SJCRH30 (cell line): Measurements from ENCODE around the gene VTI1A. TPM values are rescaled to one million over a fixed set of nuclear protein-coding genes. Genes with fewer than 3 reads are reported as not detected.
"Not testable (repeated sequence)": the region's sequence is repeated elsewhere in the genome, so short reads cannot be mapped to it uniquely, and the experiment has no call there.

Source experiments
- DNase-seq, 2 experiments: peaks; one replicate each; pipeline ENCODE4 v3.0.0-alpha.2; 2015 to 2020
- H3K27ac ChIP-seq: fragments of 250-450 bp; sonication (Bioruptor Pico); 2 replicates; pipeline ENCODE4 v1.5.1; 2020; ENCODE audit warnings: mild to moderate bottlenecking, moderate library complexity
- H3K27me3 ChIP-seq: fragments of 250-450 bp; sonication (Bioruptor Pico); 2 replicates; pipeline ENCODE4 v1.5.1; 2020; ENCODE audit warnings: mild to moderate bottlenecking, moderate library complexity
- H3K36me3 ChIP-seq: fragments of 250-450 bp; sonication (Bioruptor Pico); 2 replicates; pipeline ENCODE4 v1.5.1; 2020; ENCODE audit warnings: mild to moderate bottlenecking, moderate library complexity
- H3K4me1 ChIP-seq: fragments of 250-450 bp; sonication (Bioruptor Pico); 2 replicates; pipeline ENCODE4 v1.5.1; 2020; ENCODE audit warnings: mild to moderate bottlenecking, moderate library complexity
- H3K4me3 ChIP-seq: fragments of 250-450 bp; sonication (Bioruptor Pico); 2 replicates; pipeline ENCODE4 v1.5.1; 2020; ENCODE audit warnings: mild to moderate bottlenecking, moderate library complexity
- H3K9me3 ChIP-seq: fragments of 250-450 bp; sonication (Bioruptor Pico); replicated peaks from 2 replicates; pipeline ENCODE4 v1.5.1; 2020; ENCODE audit warnings: mild to moderate bottlenecking, moderate library complexity
- total RNA-seq: library from RNA; depleted of rRNA; stranded (reverse); fragments of >200 nt; shearing (Covaris generic); gene quantifications from 2 replicates; pipeline ENCODE4 v1.2.3, GENCODE V29; 2014

Gene VTI1A
- total RNA-seq, 1 experiment from 2014 or later = 29.0 TPM

GRCh38 chr10:112467541-112468075 is 20.6 kb downstream of the VTI1A start:
- Histone ChIP-seq H3K4me3 (no peak overlapping the region), H3K27ac (no peak overlapping the region), H3K36me3 (peaks cover 18% of the 10 kb centered on the region), H3K27me3 (no peaks in the 10 kb centered on the region), H3K9me3 (no peaks in the 10 kb centered on the region), H3K4me1 (no peaks in the 10 kb centered on the region)
- no peak for DNase-seq

GRCh38 chr10:112471878-112472487 is 25.0 kb downstream of the VTI1A start:
- Histone ChIP-seq H3K4me3 (no peak overlapping the region), H3K36me3 (no peaks in the 10 kb centered on the region; the same call in 1 of the 2 replicates), H3K9me3 (no peaks in the 10 kb centered on the region), H3K27me3 (no peaks in the 10 kb centered on the region), H3K4me1 (no peaks in the 10 kb centered on the region), H3K27ac (no peak overlapping the region)
- peak; percentile 6 to 69 for DNase-seq

- Histone ChIP-seq H3K27me3 (no peaks in the 10 kb centered on the region), H3K4me1 (no peaks in the 10 kb centered on the region), H3K9me3 (no peaks in the 10 kb centered on the region), H3K4me3 (no peak overlapping the region), H3K36me3 (no peaks in the 10 kb centered on the region), H3K27ac (no peak overlapping the region)
- peak in 1 of 2 experiments; percentile 30 for DNase-seq
Observed at GRCh38 chr10:112475575-112476218, 28.7 kb downstream of the VTI1A start.

- Histone ChIP-seq H3K36me3 (no peaks in the 10 kb centered on the region), H3K4me1 (no peaks in the 10 kb centered on the region), H3K9me3 (no peaks in the 10 kb centered on the region), H3K27me3 (no peaks in the 10 kb centered on the region), H3K4me3 (no peak overlapping the region), H3K27ac (no peak overlapping the region)
- DNase-seq = no peak
Observed at GRCh38 chr10:112481602-112482001, 34.6 kb downstream of the VTI1A start.

GRCh38 chr10:112484399-112484798 is 37.4 kb downstream of the VTI1A start:
- Histone ChIP-seq H3K9me3 (no peaks in the 10 kb centered on the region), H3K4me1 (no peaks in the 10 kb centered on the region), H3K27me3 (no peaks in the 10 kb centered on the region), H3K4me3 (no peak overlapping the region), H3K27ac (no peak overlapping the region), H3K36me3 (no peaks in the 10 kb centered on the region)
- DNase-seq = no peak

GRCh38 chr10:112487964-112488363 is 40.9 kb downstream of the VTI1A start:
- Histone ChIP-seq H3K4me1 (peaks cover 12% of the 10 kb centered on the region), H3K4me3 (no peak overlapping the region), H3K27ac (no peak overlapping the region), H3K9me3 (no peaks in the 10 kb centered on the region; the same call in 1 of the 2 replicates), H3K27me3 (no peaks in the 10 kb centered on the region), H3K36me3 (no peaks in the 10 kb centered on the region)
- DNase-seq = no peak

- Histone ChIP-seq H3K9me3 (no peaks in the 10 kb centered on the region; the same call in 1 of the 2 replicates), H3K4me1 (peaks cover 12% of the 10 kb centered on the region), H3K27ac (no peak overlapping the region), H3K4me3 (no peak overlapping the region), H3K36me3 (no peaks in the 10 kb centered on the region), H3K27me3 (no peaks in the 10 kb centered on the region)
- peak; percentile 38 to 55 for DNase-seq
Observed at GRCh38 chr10:112490545-112490944, 43.5 kb downstream of the VTI1A start.

GRCh38 chr10:112491144-112491543 is 44.1 kb downstream of the VTI1A start:
- no peaks in the 10 kb centered on the region; the same call in 1 of the 2 replicates for H3K9me3 ChIP-seq
- H3K36me3 ChIP-seq = no peaks in the 10 kb centered on the region
- no peaks in the 10 kb centered on the region for H3K27me3 ChIP-seq
- H3K4me1 ChIP-seq = peaks cover 12% of the 10 kb centered on the region
- DNase-seq = no peak
- no peak overlapping the region for H3K4me3 ChIP-seq
- no peak overlapping the region for H3K27ac ChIP-seq

GRCh38 chr10:112492736-112493135 is 45.7 kb downstream of the VTI1A start:
- peaks cover 12% of the 10 kb centered on the region for H3K4me1 ChIP-seq
- H3K36me3 ChIP-seq = no peaks in the 10 kb centered on the region
- H3K4me3 ChIP-seq = no peak overlapping the region
- H3K27ac ChIP-seq = no peak overlapping the region
- no peaks in the 10 kb centered on the region for H3K27me3 ChIP-seq
- no peak for DNase-seq
- H3K9me3 ChIP-seq = no peaks in the 10 kb centered on the region; the same call in 1 of the 2 replicates

GRCh38 chr10:112497347-112497950 is 50.4 kb downstream of the VTI1A start:
- Histone ChIP-seq H3K27ac (no peak overlapping the region), H3K9me3 (no peaks in the 10 kb centered on the region; the same call in 1 of the 2 replicates), H3K27me3 (no peaks in the 10 kb centered on the region), H3K4me3 (no peak overlapping the region), H3K4me1 (no peaks in the 10 kb centered on the region), H3K36me3 (no peaks in the 10 kb centered on the region)
- DNase-seq = no peak

GRCh38 chr10:112498806-112499205 is 51.8 kb downstream of the VTI1A start:
- Histone ChIP-seq H3K9me3 (no peaks in the 10 kb centered on the region), H3K27me3 (no peaks in the 10 kb centered on the region)

GRCh38 chr10:112499985-112500384 is 53.0 kb downstream of the VTI1A start:
- H3K27me3 ChIP-seq, H3K27ac ChIP-seq, H3K36me3 ChIP-seq, DNase-seq, H3K9me3 ChIP-seq, H3K4me3 ChIP-seq, H3K4me1 ChIP-seq: not testable (repeated sequence)

More at GRCh38 chr10:112498806-112499205, 51.8 kb downstream of the VTI1A start:
- DNase-seq = no peak
- H3K4me3 ChIP-seq = no peak overlapping the region
- H3K36me3 ChIP-seq = no peaks in the 10 kb centered on the region
- H3K4me1 ChIP-seq = no peaks in the 10 kb centered on the region
- H3K27ac ChIP-seq = no peak overlapping the region

- Histone ChIP-seq H3K27me3 (no peaks in the 10 kb centered on the region), H3K9me3 (no peaks in the 10 kb centered on the region), H3K36me3 (no peaks in the 10 kb centered on the region), H3K4me1 (peaks cover 9% of the 10 kb centered on the region), H3K4me3 (no peak overlapping the region), H3K27ac (no peak overlapping the region)
- DNase-seq = no peak
Observed at GRCh38 chr10:112502536-112502935, 55.5 kb downstream of the VTI1A start.

GRCh38 chr10:112503643-112504042 is 56.6 kb downstream of the VTI1A start:
- DNase-seq = no peak
- H3K36me3 ChIP-seq = no peaks in the 10 kb centered on the region
- no peaks in the 10 kb centered on the region for H3K9me3 ChIP-seq
- H3K4me1 ChIP-seq = peaks cover 15% of the 10 kb centered on the region
- no peak overlapping the region for H3K4me3 ChIP-seq
- H3K27ac ChIP-seq = no peak overlapping the region
- H3K27me3 ChIP-seq = no peaks in the 10 kb centered on the region

GRCh38 chr10:112507046-112507445 is 60.0 kb downstream of the VTI1A start:
- no peak overlapping the region for H3K4me3 ChIP-seq
- H3K27ac ChIP-seq = no peak overlapping the region
- H3K4me1 ChIP-seq = peaks cover 15% of the 10 kb centered on the region
- H3K27me3 ChIP-seq = no peaks in the 10 kb centered on the region
- peak; percentile 5 to 47 for DNase-seq
- H3K36me3 ChIP-seq = no peaks in the 10 kb centered on the region
- no peaks in the 10 kb centered on the region for H3K9me3 ChIP-seq
